ENCODE data around the gene POLR3E.

POLR3E gene

GRCh38 chr16:22262460-22262859, 34.7 kb upstream of the POLR3E start:
- no peak for TF ChIP-seq CTCF (conservative IDR thresholded peaks at IDR 0.05)
- TF ChIP-seq ZFX (IDR thresholded peaks at IDR 0.05) = no peak

GRCh38 chr16:22264786-22265185, 32.4 kb upstream of the POLR3E start:
- TF ChIP-seq ZFX (IDR thresholded peaks at IDR 0.05) (no peak), CTCF (conservative IDR thresholded peaks at IDR 0.05) (no peak)
- no peak overlapping the region for H3K27ac ChIP-seq

More at GRCh38 chr16:22262460-22262859, 34.7 kb upstream of the POLR3E start:
- no peak overlapping the region for H3K27ac ChIP-seq

GRCh38 chr16:22265351-22265750, 31.9 kb upstream of the POLR3E start:
- H3K27ac ChIP-seq = no peak overlapping the region
- TF ChIP-seq CTCF (conservative IDR thresholded peaks at IDR 0.05) (no peak), ZFX (IDR thresholded peaks at IDR 0.05) (no peak)

- H3K27ac ChIP-seq = no peak overlapping the region
- TF ChIP-seq CTCF (conservative IDR thresholded peaks at IDR 0.05) (no peak), ZFX (IDR thresholded peaks at IDR 0.05) (no peak)
These were observed 30.7 kb upstream of the POLR3E start for GRCh38 chr16:22266546-22266945.

GRCh38 chr16:22267764-22268163, 29.4 kb upstream of the POLR3E start:
- no peak overlapping the region for H3K27ac ChIP-seq
- TF ChIP-seq ZFX (IDR thresholded peaks at IDR 0.05) = no peak
- TF ChIP-seq CTCF (conservative IDR thresholded peaks at IDR 0.05) = no peak

- H3K27ac ChIP-seq = no peak overlapping the region
- TF ChIP-seq ZFX (IDR thresholded peaks at IDR 0.05) (no peak), CTCF (conservative IDR thresholded peaks at IDR 0.05) (no peak)
These were observed 26.7 kb upstream of the POLR3E start for GRCh38 chr16:22270525-22270924.

GRCh38 chr16:22272870-22273650, 24.1 kb upstream of the POLR3E start:
- H3K27ac ChIP-seq = no peak overlapping the region
- TF ChIP-seq CTCF (conservative IDR thresholded peaks at IDR 0.05) = no peak
- no peak for TF ChIP-seq ZFX (IDR thresholded peaks at IDR 0.05)

Data from C4-2B (cell line).